Uterus (tissue), 2 donors: ENCODE results near the gene SELENOM.

Source experiments
- CTCF ChIP-seq, 4 experiments: fragments of 200-600 bp in 2 of 4; fragments of 450-650 bp in 2 of 4; sonication (generic) in 2 of 4; IDR thresholded peaks; one replicate each; pipeline ENCODE4 v1.5.1; 2016 to 2019; ENCODE audit warnings: antibody characterized with exemption in 4 of 4, mild to moderate bottlenecking in 2 of 4, moderate library complexity in 1 of 4
- POLR2A ChIP-seq, 2 donors: fragments of 450-650 bp; IDR thresholded peaks; one replicate each; pipeline ENCODE4 v1.6.1; 2016; ENCODE audit warnings: antibody characterized with exemption in 2 of 2, mild to moderate bottlenecking in 1 of 2, moderate library complexity in 1 of 2

GRCh38 chr22:31120642-31121041 is 13.3 kb upstream of the SELENOM start:
- TF ChIP-seq CTCF (IDR thresholded peaks at IDR 0.05): no peak
- TF ChIP-seq POLR2A (IDR thresholded peaks at IDR 0.05): no peak
